MCF 10A (cell line): Measurements from ENCODE around the gene CCDC85A. TPM values are rescaled to one million over a fixed set of nuclear protein-coding genes. Genes with fewer than 3 reads are reported as not detected.
A peak's percentile ranks its signal among the peaks of the same experiment; 100 is the strongest.

Experiments used
- BruUV-seq: library from RNA; stranded (reverse); fragments of 400-500 nt; replicated peaks from 2 replicates; lab custom pipeline; 2021; lab: Mats Ljungman, UMichigan
- CTCF ChIA-PET: fragments of 300-600 bp; sonication (Branson Sonifier 250); formaldehyde crosslinking; extraction: SDS; loops from one replicate; lab custom pipeline; 2021; ENCODE audit warnings: antibody characterized with exemption, inconsistent platforms; lab: Yijun Ruan, JAX
- POLR2A ChIA-PET: fragments of 300-600, 350-650 bp; sonication (Branson Sonifier 250); formaldehyde crosslinking; extraction: SDS; loops from one replicate; lab custom pipeline; 2020; ENCODE audit warnings: antibody characterized with exemption, inconsistent platforms; lab: Yijun Ruan, JAX
- DNase-seq: peaks from one replicate; pipeline ENCODE4 v3.0.0-alpha.2; 2018; ENCODE audit not compliant: unreplicated experiment
- H3K27ac Mint-ChIP-seq: one replicate; pipeline ENCODE4 v1.8.0; 2022; ENCODE audit warnings: mild to moderate bottlenecking, low read depth, mixed read lengths; ENCODE audit not compliant: unreplicated experiment
- H3K27me3 Mint-ChIP-seq: one replicate; pipeline ENCODE4 v1.8.0; 2022; ENCODE audit warnings: mixed read lengths; ENCODE audit not compliant: insufficient read depth, unreplicated experiment
- H3K36me3 Mint-ChIP-seq: one replicate; pipeline ENCODE4 v1.8.0; 2022; ENCODE audit warnings: mild to moderate bottlenecking, moderate library complexity, mixed read lengths; ENCODE audit not compliant: insufficient read depth, unreplicated experiment
- H3K4me1 Mint-ChIP-seq: one replicate; pipeline ENCODE4 v1.8.0; 2022; ENCODE audit warnings: mixed read lengths; ENCODE audit not compliant: insufficient read depth, unreplicated experiment
- H3K4me3 Mint-ChIP-seq: one replicate; pipeline ENCODE4 v1.8.0; 2022; ENCODE audit warnings: mild to moderate bottlenecking, moderate library complexity, mixed read lengths; ENCODE audit not compliant: unreplicated experiment
- H3K9me3 Mint-ChIP-seq: one replicate; pipeline ENCODE4 v1.8.0; 2022; ENCODE audit warnings: mixed read lengths; ENCODE audit not compliant: unreplicated experiment
- intact Hi-C: fragments of 100-400 bp; cut with micrococcal nuclease; formaldehyde crosslinking; loops from 2 replicates; pipeline ENCODE4 v1.14.1; 2022
- total RNA-seq: library from RNA; stranded (reverse); gene quantifications from 2 replicates; pipeline ENCODE4 v1.2.3, GENCODE V29; 2022
- TF ChIP-seq, protein P1 (sequence below): fragments of 200-600 bp; IDR thresholded peaks from one replicate; pipeline ENCODE4 v1.8.0; 2022; ENCODE audit warnings: antibody characterized with exemption, mild to moderate bottlenecking; ENCODE audit not compliant: unreplicated experiment

Gene CCDC85A
- total RNA-seq, 1 experiment from 2014 or later = 0.16 TPM

DNA sequence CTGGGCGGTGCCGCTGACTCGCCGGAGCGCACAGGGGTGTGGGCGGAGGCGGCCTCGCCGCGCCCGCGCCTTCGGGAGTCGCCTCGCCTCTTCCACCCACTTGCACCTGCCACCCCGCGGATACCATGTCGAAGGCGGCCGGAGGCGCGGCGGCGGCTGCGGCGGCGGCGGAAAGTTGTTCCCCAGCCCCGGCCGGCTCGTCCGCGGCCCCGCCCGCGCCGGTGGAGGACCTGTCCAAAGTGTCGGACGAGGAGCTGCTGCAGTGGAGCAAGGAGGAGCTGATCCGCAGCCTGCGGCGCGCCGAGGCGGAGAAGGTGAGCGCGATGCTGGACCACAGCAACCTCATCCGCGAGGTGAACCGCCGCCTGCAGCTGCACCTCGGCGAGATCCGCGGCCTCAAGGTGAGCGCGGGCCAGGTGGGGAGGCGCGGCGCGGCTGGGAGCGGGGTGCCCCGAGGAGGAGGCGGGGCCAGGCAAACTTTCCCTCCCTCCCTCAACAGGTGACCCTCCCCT lies 766 bp downstream of the CCDC85A start:
- ChIA-PET CTCF (interaction anchor here (0.6 to 3.8 kb wide), 18 partner anchors 9 to 1334 kb away, joined by 3 to 25 read pairs (median 7); no protein-coding TSS in a partner anchor), POLR2A (interaction anchor here (0.8 to 1.8 kb wide), 3 partner anchors 557 to 565 kb away, joined by 3 to 8 read pairs (median 3); no protein-coding TSS in a partner anchor)
- no peaks in the 10 kb centered on the region for H3K36me3 Mint-ChIP-seq
- no TSS peak for BruUV-seq
- peaks cover 11% of the 10 kb centered on the region for H3K4me1 Mint-ChIP-seq
- intact Hi-C loops = loop anchor here (10.0 kb wide), 1 partner anchor 1020 kb away; no protein-coding TSS in a partner anchor
- TF ChIP-seq, protein P1, sequence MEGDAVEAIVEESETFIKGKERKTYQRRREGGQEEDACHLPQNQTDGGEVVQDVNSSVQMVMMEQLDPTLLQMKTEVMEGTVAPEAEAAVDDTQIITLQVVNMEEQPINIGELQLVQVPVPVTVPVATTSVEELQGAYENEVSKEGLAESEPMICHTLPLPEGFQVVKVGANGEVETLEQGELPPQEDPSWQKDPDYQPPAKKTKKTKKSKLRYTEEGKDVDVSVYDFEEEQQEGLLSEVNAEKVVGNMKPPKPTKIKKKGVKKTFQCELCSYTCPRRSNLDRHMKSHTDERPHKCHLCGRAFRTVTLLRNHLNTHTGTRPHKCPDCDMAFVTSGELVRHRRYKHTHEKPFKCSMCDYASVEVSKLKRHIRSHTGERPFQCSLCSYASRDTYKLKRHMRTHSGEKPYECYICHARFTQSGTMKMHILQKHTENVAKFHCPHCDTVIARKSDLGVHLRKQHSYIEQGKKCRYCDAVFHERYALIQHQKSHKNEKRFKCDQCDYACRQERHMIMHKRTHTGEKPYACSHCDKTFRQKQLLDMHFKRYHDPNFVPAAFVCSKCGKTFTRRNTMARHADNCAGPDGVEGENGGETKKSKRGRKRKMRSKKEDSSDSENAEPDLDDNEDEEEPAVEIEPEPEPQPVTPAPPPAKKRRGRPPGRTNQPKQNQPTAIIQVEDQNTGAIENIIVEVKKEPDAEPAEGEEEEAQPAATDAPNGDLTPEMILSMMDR = no peak
- H3K27ac Mint-ChIP-seq = no peak overlapping the region
- H3K9me3 Mint-ChIP-seq = no peaks in the 10 kb centered on the region
- H3K27me3 Mint-ChIP-seq = no peaks in the 10 kb centered on the region
- peak; percentile 41 for DNase-seq
- peak overlapping the region; percentile 89 for H3K4me3 Mint-ChIP-seq

DNA sequence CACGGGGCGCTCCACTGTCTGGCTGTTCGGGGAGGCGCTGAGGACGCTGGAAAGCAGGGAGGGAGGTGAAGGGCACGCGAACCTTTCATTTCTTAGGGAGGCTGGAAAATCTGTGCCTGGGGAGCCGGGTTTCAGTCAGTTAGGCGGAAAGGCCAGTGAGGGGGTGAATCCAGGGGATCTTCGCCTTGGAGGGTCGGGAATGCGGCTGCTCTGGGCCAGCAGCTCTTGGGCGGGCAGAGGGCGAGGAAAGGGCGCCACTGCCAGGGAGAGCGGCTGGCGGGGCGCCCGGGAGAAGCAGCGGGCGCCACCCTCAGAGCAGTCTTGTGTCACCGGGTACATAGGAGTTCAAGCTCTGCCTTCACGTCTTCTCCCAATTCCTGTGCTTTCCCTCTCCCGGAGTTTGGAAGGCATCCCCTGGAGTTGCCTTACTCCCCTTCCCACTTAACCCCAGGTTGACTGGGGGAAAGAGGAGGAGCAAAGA lies 1.4 kb downstream of the CCDC85A start:
- no TSS peak for BruUV-seq
- Mint-ChIP-seq H3K9me3 (no peaks in the 10 kb centered on the region), H3K27ac (no peak overlapping the region), H3K27me3 (no peaks in the 10 kb centered on the region), H3K36me3 (no peaks in the 10 kb centered on the region), H3K4me3 (peak overlapping the region; percentile 89), H3K4me1 (peaks cover 11% of the 10 kb centered on the region)
- DNase-seq = peak; percentile 58
- ChIA-PET CTCF (interaction anchor here (0.6 to 3.8 kb wide), 12 partner anchors 9 to 1620 kb away, joined by 3 to 20 read pairs (median 4); no protein-coding TSS in a partner anchor), POLR2A (interaction anchor here (0.8 to 1.3 kb wide), 2 partner anchors 559 to 564 kb away, joined by 3 read pairs; no protein-coding TSS in a partner anchor)
- TF ChIP-seq, protein P1 = no peak
- intact Hi-C loops = loop anchor here (10.0 kb wide), 1 partner anchor 1020 kb away; no protein-coding TSS in a partner anchor

DNA sequence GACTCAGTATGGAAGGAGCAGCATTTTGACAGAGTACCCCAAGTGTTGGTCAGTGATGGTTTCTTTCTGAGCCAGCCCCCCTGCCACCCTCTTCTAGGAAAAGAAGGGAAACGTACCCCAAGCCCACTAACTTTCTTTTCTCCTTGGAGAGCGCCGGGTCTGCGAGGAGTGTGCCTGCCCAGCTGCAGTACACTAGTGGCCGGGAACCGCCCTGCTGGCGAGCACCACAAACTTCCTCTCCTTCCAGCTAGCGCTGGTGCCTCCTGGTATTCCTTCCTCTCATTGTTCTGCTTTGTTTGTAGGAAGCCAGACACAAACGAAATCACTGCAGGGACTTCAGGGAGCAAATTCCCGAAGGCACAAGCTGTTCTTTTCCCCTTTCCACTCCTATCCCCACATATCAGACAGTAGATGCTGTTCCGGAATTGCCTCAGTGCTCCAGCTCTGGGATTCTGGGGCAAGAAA lies 1.8 kb downstream of the CCDC85A start:
- Mint-ChIP-seq H3K4me1 (peaks cover 11% of the 10 kb centered on the region), H3K27ac (no peak overlapping the region), H3K9me3 (no peaks in the 10 kb centered on the region), H3K27me3 (no peaks in the 10 kb centered on the region), H3K4me3 (peak overlapping the region; percentile 89), H3K36me3 (no peaks in the 10 kb centered on the region)
- peak; percentile 32 for DNase-seq
- ChIA-PET POLR2A (interaction anchor here (1.3 kb wide), 1 partner anchor 558 kb away, joined by 3 read pairs; no protein-coding TSS in a partner anchor), CTCF (interaction anchor here (0.6 to 3.1 kb wide), 10 partner anchors 9 to 1620 kb away, joined by 3 to 20 read pairs (median 4); no protein-coding TSS in a partner anchor)
- no TSS peak for BruUV-seq
- intact Hi-C loops = loop anchor here (10.0 kb wide), 1 partner anchor 1019 kb away; no protein-coding TSS in a partner anchor
- TF ChIP-seq, protein P1 = no peak

DNA sequence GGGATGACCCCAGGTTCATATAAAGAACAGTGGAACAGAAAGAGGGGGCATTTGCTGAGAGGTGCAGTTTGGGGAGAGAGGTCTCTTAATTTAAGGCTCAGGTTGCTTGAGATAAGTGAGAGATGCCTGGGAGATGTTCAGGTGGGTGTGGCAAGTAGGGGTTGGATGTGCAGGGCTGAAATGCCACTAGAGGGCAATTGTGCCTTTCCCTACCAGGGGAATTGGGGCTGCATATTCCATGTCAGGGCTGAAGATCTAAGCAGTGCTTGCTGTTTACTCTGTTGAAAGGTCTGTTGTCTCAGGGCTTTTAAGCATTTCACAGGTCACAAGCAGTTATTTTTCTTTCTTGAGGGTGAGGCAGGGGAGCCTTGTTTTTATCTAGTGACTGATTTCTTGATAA lies 7.8 kb downstream of the CCDC85A start:
- ChIA-PET POLR2A (interaction anchor here (0.6 to 0.7 kb wide), 2 partner anchors 15 to 284 kb away, joined by 3 read pairs; no protein-coding TSS in a partner anchor), CTCF (interaction anchor here (0.6 to 3.4 kb wide), 25 partner anchors 8 to 1486 kb away, joined by 3 to 31 read pairs (median 4); partner anchors contain the start of gene CCDC85A)
- H3K9me3 Mint-ChIP-seq = no peaks in the 10 kb centered on the region
- H3K27me3 Mint-ChIP-seq = no peaks in the 10 kb centered on the region
- no TSS peak for BruUV-seq
- TF ChIP-seq, protein P1 = peak; percentile 77
- H3K36me3 Mint-ChIP-seq = no peaks in the 10 kb centered on the region
- intact Hi-C loops = loop anchor here (1.0 to 10.0 kb wide), 2 partner anchors 93 to 558 kb away; no protein-coding TSS in a partner anchor
- DNase-seq = peak; percentile 68
- no peak overlapping the region for H3K4me3 Mint-ChIP-seq
- H3K4me1 Mint-ChIP-seq = peaks cover 4% of the 10 kb centered on the region
- H3K27ac Mint-ChIP-seq = no peak overlapping the region
